Heart left ventricle (tissue), 13 donors: ENCODE measurements around the gene RNFT2.

Experiments
- CTCF ChIP-seq, 12 donors: fragments of 200-600 bp; sonication (generic) in 4 of 12; IDR thresholded peaks; one replicate each; pipeline versions ENCODE4 v1.5.0 to v1.8.0; 2018 to 2022; ENCODE audit warnings: antibody characterized with exemption in 12 of 12, mild to moderate bottlenecking in 5 of 12
- POLR2A ChIP-seq, 2 donors: fragments of 450-650 bp; IDR thresholded peaks; one replicate each; pipeline ENCODE4 v1.6.1; 2017; ENCODE audit warnings: antibody characterized with exemption in 2 of 2, mild to moderate bottlenecking in 2 of 2, moderate library complexity in 2 of 2
- donor health status: ischemic (EF 13 %, LVEDD 7.1; RV severe dilation, severe dysfunction).
- donor health status: DM: no; HTN: yes; CAD: no.
- donor health status: DM: no; HTN: no; CAD: no.
- donor health status: ischemic (EF 25% LVEDD 6.9; RV normal size, moderate dysfunction).
- donor health status: ischemic (EF 25% LVEDD 5.7; RV mildly dilated, moderate dysfunction).
- donor health status: ischemic (EF 35%, LVEDD 5.7; RV mildly dilated, moderate dysfunction).
- donor health status: nonischemic (EF 11% LVEDD 7.7; RV severe dilation, severe dysfunction).
- donor health status: DM: yes; HTN: yes; CAD: no.
- donor health status: PGD.
- donor health status: ischemic (EF 29% LVEDD 5.4; RV normal size, mild dysfunction).
- donor health status: nonischemic (EF 23%, LVEDD 6.1; RV moderate dilation, normal function).

GRCh38 chr12:116800918-116801317, 62.8 kb downstream of the RNFT2 start:
- TF ChIP-seq POLR2A (IDR thresholded peaks at IDR 0.05) (no peak), CTCF (IDR thresholded peaks at IDR 0.05) (no peak)
